ENCODE measurements around the gene CRACR2B.

DNA sequence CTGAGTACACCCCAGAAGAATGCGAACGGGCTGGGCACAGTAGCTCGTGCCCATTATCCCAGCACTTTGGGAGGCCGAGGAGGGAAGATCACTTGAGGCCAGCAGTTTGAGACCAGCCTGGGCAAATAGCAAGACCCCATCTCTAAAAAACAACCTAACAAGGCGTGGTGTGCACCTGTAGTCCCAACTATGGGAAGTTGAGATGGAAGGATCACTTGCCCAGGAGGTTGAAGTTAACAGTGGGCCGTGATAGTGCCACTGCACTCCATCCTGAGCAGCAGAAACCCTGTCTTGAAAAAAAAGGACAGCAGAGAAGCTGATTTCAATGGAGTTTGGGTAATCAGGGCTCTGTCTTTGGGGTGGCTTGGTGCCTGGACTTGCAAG, 14.7 kb upstream of the CRACR2B start:
- no peak for TF ChIP-seq POLR2A (IDR thresholded peaks at IDR 0.05)
- TF ChIP-seq, protein P1, sequence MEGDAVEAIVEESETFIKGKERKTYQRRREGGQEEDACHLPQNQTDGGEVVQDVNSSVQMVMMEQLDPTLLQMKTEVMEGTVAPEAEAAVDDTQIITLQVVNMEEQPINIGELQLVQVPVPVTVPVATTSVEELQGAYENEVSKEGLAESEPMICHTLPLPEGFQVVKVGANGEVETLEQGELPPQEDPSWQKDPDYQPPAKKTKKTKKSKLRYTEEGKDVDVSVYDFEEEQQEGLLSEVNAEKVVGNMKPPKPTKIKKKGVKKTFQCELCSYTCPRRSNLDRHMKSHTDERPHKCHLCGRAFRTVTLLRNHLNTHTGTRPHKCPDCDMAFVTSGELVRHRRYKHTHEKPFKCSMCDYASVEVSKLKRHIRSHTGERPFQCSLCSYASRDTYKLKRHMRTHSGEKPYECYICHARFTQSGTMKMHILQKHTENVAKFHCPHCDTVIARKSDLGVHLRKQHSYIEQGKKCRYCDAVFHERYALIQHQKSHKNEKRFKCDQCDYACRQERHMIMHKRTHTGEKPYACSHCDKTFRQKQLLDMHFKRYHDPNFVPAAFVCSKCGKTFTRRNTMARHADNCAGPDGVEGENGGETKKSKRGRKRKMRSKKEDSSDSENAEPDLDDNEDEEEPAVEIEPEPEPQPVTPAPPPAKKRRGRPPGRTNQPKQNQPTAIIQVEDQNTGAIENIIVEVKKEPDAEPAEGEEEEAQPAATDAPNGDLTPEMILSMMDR (IDR thresholded peaks at IDR 0.05): no peak
